HepG2 (cell line): Measurements from ENCODE around the gene NNAT. TPM values are rescaled to one million over a fixed set of nuclear protein-coding genes. Genes with fewer than 3 reads are reported as not detected.

Experiments used
- ATAC-seq: fragments of 200-7000 bp; cut with Tn5 transposase; 3 replicates; pipeline ENCODE4 v1.9.1; 2020; ENCODE audit warnings: mild to moderate bottlenecking, moderate library complexity
- BruUV-seq: library from RNA; stranded (reverse); fragments of 400-500 nt; replicated peaks from 2 replicates; lab custom pipeline; 2021; lab: Mats Ljungman, UMichigan
- CTCF ChIA-PET: fragments of 300-600 bp; formaldehyde crosslinking; extraction: SDS; loops from one replicate; lab custom pipeline; 2021; ENCODE audit warnings: low total read pairs, inconsistent platforms, low intra/inter-chr PET ratio; lab: Yijun Ruan, JAX
- POLR2A ChIA-PET: fragments of 350-600 bp; sonication (Branson Sonifier 250); formaldehyde crosslinking; loops from one replicate; lab custom pipeline; 2020; ENCODE audit warnings: antibody characterized with exemption, inconsistent platforms; lab: Yijun Ruan, JAX
- DNase-seq: peaks from one replicate; pipeline ENCODE4 v3.0.0-alpha.2; 2015; ENCODE audit warnings: low spot score
- FAIRE-seq: peaks from 3 replicates; lab custom pipeline; 2011; peaks lifted over from hg19 to GRCh38; lab: Jason Lieb, UNC
- H2AFZ ChIP-seq: one replicate; pipeline ENCODE4 v1.6.1; 2011; ENCODE audit warnings: low read length, inconsistent platforms
- H3K27ac ChIP-seq: fragments of 300-600 bp; 3 replicates; pipeline ENCODE4 v1.8.0; 2011; ENCODE audit warnings: mixed run types, mild to moderate bottlenecking, mixed read lengths, low read length, inconsistent platforms; ENCODE audit not compliant: insufficient read depth; ENCODE audit errors: extremely low read length
- H3K27me3 ChIP-seq, 2 experiments: fragments of 200-600 bp in 1 of 2; 2 replicates in 1 of 2; 3 replicates in 1 of 2; pipeline versions ENCODE4 v1.6.0 to v1.8.0; 2011; ENCODE audit warnings: low read length in 2 of 2, mild to moderate bottlenecking in 2 of 2, moderate library complexity in 2 of 2, inconsistent platforms in 1 of 2; ENCODE audit not compliant: insufficient read depth in 2 of 2, control insufficient read depth in 1 of 2
- H3K36me3 ChIP-seq, 2 experiments: fragments of 200-600 bp in 1 of 2; replicated peaks in 1 of 2; 2 replicates in 1 of 2; 3 replicates in 1 of 2; pipeline versions ENCODE4 v1.5.1 to v1.8.0; 2011; ENCODE audit warnings: low read length in 2 of 2, inconsistent platforms in 1 of 2; ENCODE audit not compliant: insufficient read depth in 2 of 2, control insufficient read depth in 1 of 2
- H3K4me1 ChIP-seq: 2 replicates; pipeline ENCODE4 v1.5.1; 2012; ENCODE audit warnings: low read length, inconsistent platforms; ENCODE audit not compliant: insufficient read depth
- H3K4me2 ChIP-seq: 2 replicates; pipeline ENCODE4 v1.6.0; 2011; ENCODE audit warnings: low read depth, low read length, inconsistent platforms
- H3K4me3 ChIP-seq, 3 experiments: fragments of 200-600 bp in 1 of 3; sonication (generic), shearing (Covaris generic) in 1 of 3; replicated peaks in 1 of 3; 2 replicates each; pipeline ENCODE4 v1.5.1; 2011 to 2016; ENCODE audit warnings: low read length in 3 of 3, inconsistent platforms in 2 of 3, low read depth in 2 of 3, mild to moderate bottlenecking in 2 of 3, control low read depth in 1 of 3, mixed read lengths in 1 of 3; ENCODE audit not compliant: insufficient read depth in 1 of 3
- H3K79me2 ChIP-seq: one replicate; pipeline ENCODE4 v1.6.1; 2011; ENCODE audit warnings: low read length, inconsistent platforms; ENCODE audit not compliant: insufficient read depth
- H3K9ac ChIP-seq: 2 replicates; pipeline ENCODE4 v1.6.0; 2011; ENCODE audit warnings: mild to moderate bottlenecking, low read depth, low read length, inconsistent platforms; ENCODE audit not compliant: insufficient read depth
- H3K9me3 ChIP-seq: 2 replicates; pipeline ENCODE4 v1.5.1; 2012; ENCODE audit warnings: mild to moderate bottlenecking, low read length
- H4K20me1 ChIP-seq: 2 replicates; pipeline ENCODE4 v1.6.0; 2011; ENCODE audit warnings: inconsistent platforms, mild to moderate bottlenecking, low read length, moderate library complexity; ENCODE audit not compliant: insufficient read depth
- GPN1 ChIP-seq: sonication (generic); formaldehyde crosslinking; IDR thresholded peaks from 2 replicates; pipeline ENCODE4 v1.5.1; 2020; ENCODE audit warnings: missing genetic modification reagents, borderline replicate concordance
- NAIF1 ChIP-seq: sonication (generic); formaldehyde crosslinking; IDR thresholded peaks from 2 replicates; pipeline ENCODE4 v1.5.0; 2020; ENCODE audit warnings: mild to moderate bottlenecking, missing genetic modification reagents, borderline replicate concordance
- RBFOX2 ChIP-seq: fragments of 200-400 bp; formaldehyde crosslinking; IDR thresholded peaks from 2 replicates; pipeline ENCODE4 v1.6.1; 2017; ENCODE audit warnings: low read depth, mild to moderate bottlenecking, low read length
- RFXAP ChIP-seq: sonication (generic); formaldehyde crosslinking; IDR thresholded peaks from 2 replicates; pipeline ENCODE4 v1.4.0; 2020; ENCODE audit warnings: missing genetic modification reagents, borderline replicate concordance
- WGBS: methylation state at CpG from one replicate; pipeline ENCODE4 v1.1.6; 2017; ENCODE audit warnings: low lambda C conversion rate; 5-methylcytosine and 5-hydroxymethylcytosine counted together
- in situ Hi-C: cut with HindIII; loops from 2 replicates; pipeline ENCODE4 v1.10.0; 2017; ENCODE audit warnings: low pct_unique_long_range_greater_than_20kb; ENCODE audit not compliant: extremely low pct_ligation_motif_present
- intact Hi-C: fragments of 100-400 bp; cut with micrococcal nuclease; formaldehyde crosslinking; loops from one replicate; pipeline ENCODE4 v1.10.0; 2022; ENCODE audit not compliant: unreplicated experiment
- polyA plus RNA-seq, 8 experiments: library from polyadenylated mRNA; depleted of rRNA in 3 of 8; stranded (reverse) in 7 of 8; unstranded in 1 of 8; fragments of >200 nt; fragmentation: Illumina TruSeq in 4 of 8; extraction: Trizol in 4 of 8; gene quantifications; 2 replicates each; pipeline versions ENCODE4 v1.2.1 to v1.2.3, GENCODE V29; 2011 to 2016; ENCODE audit warnings: low read depth in 4 of 8, missing spikeins in 1 of 8, mixed read lengths in 1 of 8; ENCODE audit not compliant: insufficient read depth in 1 of 8
- total RNA-seq, 5 experiments: library from RNA; depleted of rRNA; stranded (reverse); fragments of >200 nt; fragmentation: Illumina TruSeq; extraction: Trizol; gene quantifications; 2 replicates each; pipeline ENCODE4 v1.2.3, GENCODE V29; 2016; ENCODE audit warnings: low read depth in 1 of 5
- TF ChIP-seq, protein P1 (sequence below): sonication (generic); formaldehyde crosslinking; IDR thresholded peaks from 2 replicates; pipeline ENCODE4 v1.5.0; 2020; ENCODE audit warnings: mild to moderate bottlenecking, missing genetic modification reagents, borderline replicate concordance
- TF ChIP-seq, protein P2 (sequence below): sonication (generic); formaldehyde crosslinking; IDR thresholded peaks from 2 replicates; pipeline ENCODE4 v1.5.0; 2020; ENCODE audit warnings: mild to moderate bottlenecking, missing genetic modification reagents
- TF ChIP-seq, protein P3 (sequence below): sonication (generic); formaldehyde crosslinking; IDR thresholded peaks from 2 replicates; pipeline ENCODE4 v1.4.0; 2020; ENCODE audit warnings: missing genetic modification reagents, mild to moderate bottlenecking, borderline replicate concordance

NNAT gene
- total and polyA plus RNA-seq, 2 of the 13 experiments (the other 11 are each of a cell fraction or from before 2014, with no cell fraction given), result not detected

DNA sequence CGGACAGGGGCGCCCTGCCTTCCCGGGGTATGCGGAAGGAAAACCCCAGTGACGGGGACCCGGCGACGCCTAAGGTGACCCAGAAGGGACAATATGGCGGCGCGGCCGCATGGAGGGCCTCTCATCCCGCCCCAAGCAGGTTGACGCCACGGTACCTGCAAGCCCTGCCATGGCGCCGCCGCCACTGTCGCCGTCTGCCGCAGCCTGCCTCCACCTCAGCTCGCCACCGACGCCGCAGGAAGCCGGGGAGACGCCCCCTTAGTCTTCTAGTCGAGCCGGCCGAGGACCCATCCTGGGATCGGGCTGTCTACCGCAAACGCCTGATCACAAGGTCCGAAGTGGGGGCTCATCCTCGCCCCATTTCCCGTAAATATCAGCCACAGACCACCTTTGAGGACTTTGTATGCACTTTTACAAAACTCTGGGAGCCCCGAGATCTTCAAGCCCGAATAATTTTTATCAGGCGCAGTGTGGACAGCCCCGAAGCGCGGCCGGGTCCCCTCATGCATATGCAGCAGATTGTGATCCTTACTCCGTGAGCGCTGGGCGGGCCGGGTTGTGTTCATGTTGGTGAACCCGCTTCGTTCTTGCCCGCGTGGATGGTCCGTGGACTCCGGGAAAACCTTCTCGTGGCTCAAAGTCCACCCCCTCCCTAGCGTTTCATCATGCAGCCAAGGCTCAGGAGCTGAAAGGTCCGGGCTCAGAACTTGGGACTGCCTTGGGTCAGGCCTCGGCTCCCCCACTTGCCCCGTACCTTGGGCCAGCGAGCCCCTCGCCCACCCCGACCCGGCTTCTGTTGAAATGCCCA is 6.8 kb downstream of the NNAT start, which contains the start of gene BLCAP:
BLCAP (minus strand) TSS at position 239 of the 808 bp plus-strand sequence. CDS start 8,702 bp downstream, outside the sequence.
- in situ Hi-C loops (loop anchor here (5.0 kb wide), 3 partner anchors 121 to 331 kb away; no protein-coding TSS in a partner anchor), intact Hi-C loops (loop anchor here (2.0 kb wide), 1 partner anchor 23 kb away; no protein-coding TSS in a partner anchor)
- POLR2A ChIA-PET, result interaction anchor here (0.6 to 4.7 kb wide), 25 partner anchors 8 to 616 kb away, joined by 3 to 44 read pairs (median 5); partner anchors contain the start of genes MANBAL, MROH8 and RPN2
- peak; percentile 94 for FAIRE-seq
- 1% methylated on average over 40 of the region's 62 CpGs for WGBS
- peak within 1 kb of the TSS; percentile 82 to 100 (median 95) for H3K4me3 ChIP-seq
- H3K27ac ChIP-seq, result peak within 1 kb of the TSS; percentile 96
- H4K20me1 ChIP-seq, result peaks cover 28% of the 10 kb centered on the region
- H3K4me1 ChIP-seq, result peaks cover 65% of the 10 kb centered on the region
- H3K36me3 ChIP-seq, result peaks cover 0 to 6% of the 10 kb centered on the region in 2 experiments; a peak in 1 of 5 replicates
- CTCF ChIA-PET, result interaction anchor here (1.1 kb wide), 1 partner anchor 258 kb away, joined by 3 read pairs; no protein-coding TSS in a partner anchor
- ATAC-seq, result peak; percentile 91
- peak within 1 kb of the TSS; percentile 91 for H3K4me2 ChIP-seq
- H3K9me3 ChIP-seq, result no peaks in the 10 kb centered on the region
- H3K27me3 ChIP-seq, result no peaks in the 10 kb centered on the region; a peak in 1 of 5 replicates
- DNase-seq, result peak; percentile 93
- BruUV-seq, result no TSS peak
- peaks cover 48% of the 10 kb centered on the region for H3K79me2 ChIP-seq
- H3K9ac ChIP-seq, result peak within 1 kb of the TSS; percentile 97
- H2AFZ ChIP-seq, result peak within 1 kb of the TSS; percentile 62
- TF ChIP-seq RFXAP (CRISPR knock-in tag) (peak; percentile 82), GPN1 (peak; percentile 88; the same call in 1 of the 2 replicates), RBFOX2 (peak; percentile 98), NAIF1 (CRISPR knock-in tag) (peak; percentile 88; the same call in 1 of the 2 replicates)
- TF ChIP-seq, protein P1, sequence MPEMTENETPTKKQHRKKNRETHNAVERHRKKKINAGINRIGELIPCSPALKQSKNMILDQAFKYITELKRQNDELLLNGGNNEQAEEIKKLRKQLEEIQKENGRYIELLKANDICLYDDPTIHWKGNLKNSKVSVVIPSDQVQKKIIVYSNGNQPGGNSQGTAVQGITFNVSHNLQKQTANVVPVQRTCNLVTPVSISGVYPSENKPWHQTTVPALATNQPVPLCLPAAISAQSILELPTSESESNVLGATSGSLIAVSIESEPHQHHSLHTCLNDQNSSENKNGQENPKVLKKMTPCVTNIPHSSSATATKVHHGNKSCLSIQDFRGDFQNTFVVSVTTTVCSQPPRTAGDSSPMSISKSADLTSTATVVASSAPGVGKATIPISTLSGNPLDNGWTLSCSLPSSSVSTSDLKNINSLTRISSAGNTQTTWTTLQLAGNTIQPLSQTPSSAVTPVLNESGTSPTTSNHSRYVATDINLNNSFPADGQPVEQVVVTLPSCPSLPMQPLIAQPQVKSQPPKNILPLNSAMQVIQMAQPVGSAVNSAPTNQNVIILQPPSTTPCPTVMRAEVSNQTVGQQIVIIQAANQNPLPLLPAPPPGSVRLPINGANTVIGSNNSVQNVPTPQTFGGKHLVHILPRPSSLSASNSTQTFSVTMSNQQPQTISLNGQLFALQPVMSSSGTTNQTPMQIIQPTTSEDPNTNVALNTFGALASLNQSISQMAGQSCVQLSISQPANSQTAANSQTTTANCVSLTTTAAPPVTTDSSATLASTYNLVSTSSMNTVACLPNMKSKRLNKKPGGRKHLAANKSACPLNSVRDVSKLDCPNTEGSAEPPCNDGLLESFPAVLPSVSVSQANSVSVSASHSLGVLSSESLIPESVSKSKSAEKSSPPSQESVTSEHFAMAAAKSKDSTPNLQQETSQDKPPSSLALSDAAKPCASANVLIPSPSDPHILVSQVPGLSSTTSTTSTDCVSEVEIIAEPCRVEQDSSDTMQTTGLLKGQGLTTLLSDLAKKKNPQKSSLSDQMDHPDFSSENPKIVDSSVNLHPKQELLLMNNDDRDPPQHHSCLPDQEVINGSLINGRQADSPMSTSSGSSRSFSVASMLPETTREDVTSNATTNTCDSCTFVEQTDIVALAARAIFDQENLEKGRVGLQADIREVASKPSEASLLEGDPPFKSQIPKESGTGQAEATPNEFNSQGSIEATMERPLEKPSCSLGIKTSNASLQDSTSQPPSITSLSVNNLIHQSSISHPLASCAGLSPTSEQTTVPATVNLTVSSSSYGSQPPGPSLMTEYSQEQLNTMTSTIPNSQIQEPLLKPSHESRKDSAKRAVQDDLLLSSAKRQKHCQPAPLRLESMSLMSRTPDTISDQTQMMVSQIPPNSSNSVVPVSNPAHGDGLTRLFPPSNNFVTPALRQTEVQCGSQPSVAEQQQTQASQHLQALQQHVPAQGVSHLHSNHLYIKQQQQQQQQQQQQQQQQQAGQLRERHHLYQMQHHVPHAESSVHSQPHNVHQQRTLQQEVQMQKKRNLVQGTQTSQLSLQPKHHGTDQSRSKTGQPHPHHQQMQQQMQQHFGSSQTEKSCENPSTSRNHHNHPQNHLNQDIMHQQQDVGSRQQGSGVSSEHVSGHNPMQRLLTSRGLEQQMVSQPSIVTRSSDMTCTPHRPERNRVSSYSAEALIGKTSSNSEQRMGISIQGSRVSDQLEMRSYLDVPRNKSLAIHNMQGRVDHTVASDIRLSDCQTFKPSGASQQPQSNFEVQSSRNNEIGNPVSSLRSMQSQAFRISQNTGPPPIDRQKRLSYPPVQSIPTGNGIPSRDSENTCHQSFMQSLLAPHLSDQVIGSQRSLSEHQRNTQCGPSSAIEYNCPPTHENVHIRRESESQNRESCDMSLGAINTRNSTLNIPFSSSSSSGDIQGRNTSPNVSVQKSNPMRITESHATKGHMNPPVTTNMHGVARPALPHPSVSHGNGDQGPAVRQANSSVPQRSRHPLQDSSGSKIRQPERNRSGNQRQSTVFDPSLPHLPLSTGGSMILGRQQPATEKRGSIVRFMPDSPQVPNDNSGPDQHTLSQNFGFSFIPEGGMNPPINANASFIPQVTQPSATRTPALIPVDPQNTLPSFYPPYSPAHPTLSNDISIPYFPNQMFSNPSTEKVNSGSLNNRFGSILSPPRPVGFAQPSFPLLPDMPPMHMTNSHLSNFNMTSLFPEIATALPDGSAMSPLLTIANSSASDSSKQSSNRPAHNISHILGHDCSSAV (CRISPR knock-in tag), result 0 out of 2 replicates have a peak, but pooled peaks have one; percentile 83
- TF ChIP-seq, protein P2, sequence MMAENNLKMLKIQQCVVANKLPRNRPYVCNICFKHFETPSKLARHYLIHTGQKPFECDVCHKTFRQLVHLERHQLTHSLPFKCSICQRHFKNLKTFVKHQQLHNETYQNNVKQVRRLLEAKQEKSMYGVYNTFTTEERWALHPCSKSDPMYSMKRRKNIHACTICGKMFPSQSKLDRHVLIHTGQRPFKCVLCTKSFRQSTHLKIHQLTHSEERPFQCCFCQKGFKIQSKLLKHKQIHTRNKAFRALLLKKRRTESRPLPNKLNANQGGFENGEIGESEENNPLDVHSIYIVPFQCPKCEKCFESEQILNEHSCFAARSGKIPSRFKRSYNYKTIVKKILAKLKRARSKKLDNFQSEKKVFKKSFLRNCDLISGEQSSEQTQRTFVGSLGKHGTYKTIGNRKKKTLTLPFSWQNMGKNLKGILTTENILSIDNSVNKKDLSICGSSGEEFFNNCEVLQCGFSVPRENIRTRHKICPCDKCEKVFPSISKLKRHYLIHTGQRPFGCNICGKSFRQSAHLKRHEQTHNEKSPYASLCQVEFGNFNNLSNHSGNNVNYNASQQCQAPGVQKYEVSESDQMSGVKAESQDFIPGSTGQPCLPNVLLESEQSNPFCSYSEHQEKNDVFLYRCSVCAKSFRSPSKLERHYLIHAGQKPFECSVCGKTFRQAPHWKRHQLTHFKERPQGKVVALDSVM (CRISPR knock-in tag), result peak; percentile 69; the same call in 1 of the 2 replicates
- TF ChIP-seq, protein P3, sequence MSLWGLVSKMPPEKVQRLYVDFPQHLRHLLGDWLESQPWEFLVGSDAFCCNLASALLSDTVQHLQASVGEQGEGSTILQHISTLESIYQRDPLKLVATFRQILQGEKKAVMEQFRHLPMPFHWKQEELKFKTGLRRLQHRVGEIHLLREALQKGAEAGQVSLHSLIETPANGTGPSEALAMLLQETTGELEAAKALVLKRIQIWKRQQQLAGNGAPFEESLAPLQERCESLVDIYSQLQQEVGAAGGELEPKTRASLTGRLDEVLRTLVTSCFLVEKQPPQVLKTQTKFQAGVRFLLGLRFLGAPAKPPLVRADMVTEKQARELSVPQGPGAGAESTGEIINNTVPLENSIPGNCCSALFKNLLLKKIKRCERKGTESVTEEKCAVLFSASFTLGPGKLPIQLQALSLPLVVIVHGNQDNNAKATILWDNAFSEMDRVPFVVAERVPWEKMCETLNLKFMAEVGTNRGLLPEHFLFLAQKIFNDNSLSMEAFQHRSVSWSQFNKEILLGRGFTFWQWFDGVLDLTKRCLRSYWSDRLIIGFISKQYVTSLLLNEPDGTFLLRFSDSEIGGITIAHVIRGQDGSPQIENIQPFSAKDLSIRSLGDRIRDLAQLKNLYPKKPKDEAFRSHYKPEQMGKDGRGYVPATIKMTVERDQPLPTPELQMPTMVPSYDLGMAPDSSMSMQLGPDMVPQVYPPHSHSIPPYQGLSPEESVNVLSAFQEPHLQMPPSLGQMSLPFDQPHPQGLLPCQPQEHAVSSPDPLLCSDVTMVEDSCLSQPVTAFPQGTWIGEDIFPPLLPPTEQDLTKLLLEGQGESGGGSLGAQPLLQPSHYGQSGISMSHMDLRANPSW (CRISPR knock-in tag), result peak; percentile 79; the same call in 1 of the 2 replicates
